ENCODE data around the gene RBX1.
"Not testable (repeated sequence)": the region's sequence is repeated elsewhere in the genome, so short reads cannot be mapped to it uniquely, and the experiment has no call there.

Gene RBX1

DNA sequence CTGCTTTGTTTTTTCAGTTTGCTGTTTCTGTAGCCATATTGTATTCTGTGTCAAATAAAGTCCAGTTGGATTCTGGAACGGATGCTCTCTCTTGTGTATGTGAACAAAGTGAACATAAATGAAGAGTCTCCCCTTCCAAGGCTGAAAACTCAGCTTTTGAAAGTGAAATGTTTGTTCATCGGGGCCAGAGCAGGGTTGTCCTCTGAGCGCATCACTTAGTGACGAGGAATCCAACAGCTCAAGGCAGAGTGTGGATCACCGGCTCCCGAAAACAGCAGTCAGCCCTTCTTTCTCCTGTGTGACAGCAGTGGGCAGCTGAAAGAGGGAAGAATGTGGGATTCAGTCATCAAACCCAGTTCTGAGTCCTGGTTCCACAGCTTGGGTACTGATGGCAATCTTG, 21.4 kb downstream of the RBX1 start:
- no peak for DNase-seq (ENCODE audit: low read depth)

DNA sequence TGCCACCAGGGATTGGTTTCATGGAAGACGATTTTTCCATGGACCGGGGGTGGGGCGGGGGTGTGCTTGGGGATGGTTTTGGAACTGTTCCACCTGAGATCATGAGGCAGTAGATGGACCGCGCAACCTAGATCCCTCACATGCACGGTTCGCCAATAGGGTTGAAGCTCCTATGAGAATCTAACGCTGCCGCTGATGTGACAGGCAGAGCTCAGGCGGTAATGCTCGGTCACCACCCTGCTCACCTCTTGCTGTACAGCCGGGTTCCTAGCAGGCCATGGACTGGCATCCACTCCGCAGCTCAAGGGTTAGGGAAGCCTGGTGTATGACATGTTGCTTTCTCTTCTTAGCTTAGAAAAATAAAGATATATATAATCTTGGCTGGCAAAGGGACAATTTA, 22.0 kb downstream of the RBX1 start:
- DNase-seq (ENCODE audit: low read depth), result no peak

DNA sequence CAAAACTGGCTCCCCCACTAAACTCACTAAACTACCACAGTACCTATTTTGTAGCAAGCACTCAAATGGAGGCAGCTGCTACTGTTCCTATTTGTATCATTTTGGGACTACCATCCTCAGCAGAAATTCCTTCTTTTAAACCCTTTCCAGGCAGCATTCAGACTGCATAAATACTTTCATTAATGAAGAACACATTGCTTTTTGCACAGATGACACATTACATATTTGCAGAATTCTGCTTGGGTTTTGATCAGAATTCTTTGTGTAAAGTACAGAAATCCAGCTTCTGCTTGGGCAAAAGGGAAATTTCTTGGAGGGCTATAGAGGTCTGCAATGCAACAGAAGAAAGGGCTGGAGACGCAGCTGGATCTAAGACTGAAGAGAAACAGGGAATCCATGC, 24.2 kb downstream of the RBX1 start:
- DNase-seq (ENCODE audit: low read depth), result no peak

DNA sequence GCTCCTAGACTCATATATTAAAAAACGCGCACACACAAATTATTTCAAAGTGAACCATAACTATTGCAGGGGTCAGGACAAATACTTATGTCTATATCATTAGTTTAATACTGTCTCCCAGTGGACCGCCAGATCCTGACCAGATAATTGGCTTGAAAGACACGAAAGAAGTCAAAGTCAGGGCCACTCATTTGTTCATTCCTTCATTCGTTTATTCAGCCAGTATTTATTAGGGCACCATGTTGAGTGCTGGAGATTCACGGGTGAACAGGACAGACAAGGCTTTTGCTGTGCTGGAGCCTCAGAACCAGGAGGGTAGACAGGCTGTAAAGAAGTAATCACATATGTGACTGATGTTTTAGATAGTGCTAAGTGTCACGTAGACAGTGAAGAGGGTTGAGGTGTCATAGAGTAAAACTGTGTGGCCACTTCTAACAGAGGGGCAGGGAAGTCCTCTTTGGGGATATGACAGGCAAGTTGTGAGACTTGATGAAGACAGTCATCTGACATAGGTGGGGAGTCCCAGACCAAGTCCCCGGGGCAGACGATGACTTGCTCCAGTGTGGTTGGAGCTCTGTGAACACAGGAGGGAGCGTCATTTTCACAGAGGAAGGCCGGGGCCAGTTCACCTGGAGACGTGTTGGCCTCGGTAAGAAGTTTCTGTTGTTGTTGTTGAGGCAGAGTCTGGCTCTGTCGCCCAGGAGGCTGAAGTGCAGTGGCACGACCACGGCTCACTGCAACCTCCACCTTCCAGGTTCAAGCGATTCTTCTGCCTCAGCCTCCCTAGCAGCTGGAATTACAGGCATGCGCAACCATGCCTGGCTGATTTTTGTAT, 25.9 kb downstream of the RBX1 start:
- DNase-seq (ENCODE audit: low read depth), result no peak

DNA sequence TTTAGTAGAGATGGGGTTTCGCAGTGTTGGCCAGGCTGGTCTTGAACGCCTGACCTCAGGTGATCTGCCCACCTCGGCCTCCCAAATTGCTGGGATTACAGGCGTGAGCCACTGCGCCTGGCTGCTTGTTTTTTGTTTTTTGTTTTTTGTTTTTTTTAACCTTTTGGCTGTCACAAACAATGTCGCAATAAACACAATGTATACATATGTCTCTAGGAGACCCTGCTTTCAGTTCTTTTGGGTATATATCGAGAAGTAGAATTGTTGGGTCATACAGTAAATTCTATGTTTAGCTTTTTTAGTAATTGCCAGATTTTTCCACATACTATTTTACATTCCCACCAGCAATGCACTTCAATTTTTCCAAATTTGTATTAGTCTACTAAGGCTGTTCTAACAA, 28.0 kb downstream of the RBX1 start:
- no peak for DNase-seq (ENCODE audit: low read depth)

DNA sequence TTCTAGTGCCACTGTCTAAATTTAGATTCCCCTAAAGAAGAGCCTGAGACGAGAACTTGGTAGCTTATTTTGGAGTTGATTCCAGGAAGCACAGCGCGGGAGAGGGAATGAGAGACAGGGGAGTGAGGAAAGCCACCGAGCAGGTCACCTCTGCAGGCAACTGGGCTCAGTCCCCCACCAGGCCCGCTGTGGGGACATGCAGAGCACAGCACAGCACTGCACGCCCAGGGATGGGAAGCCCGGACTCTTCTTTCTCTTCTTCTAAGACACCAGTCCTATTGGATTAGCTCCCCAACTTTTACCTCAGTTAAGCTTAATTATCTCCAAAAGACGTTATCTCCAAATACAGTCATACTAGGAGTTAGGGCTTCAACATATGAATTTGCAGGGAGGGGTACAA, 28.7 kb downstream of the RBX1 start:
- no peak for DNase-seq (ENCODE audit: low read depth)

DNA sequence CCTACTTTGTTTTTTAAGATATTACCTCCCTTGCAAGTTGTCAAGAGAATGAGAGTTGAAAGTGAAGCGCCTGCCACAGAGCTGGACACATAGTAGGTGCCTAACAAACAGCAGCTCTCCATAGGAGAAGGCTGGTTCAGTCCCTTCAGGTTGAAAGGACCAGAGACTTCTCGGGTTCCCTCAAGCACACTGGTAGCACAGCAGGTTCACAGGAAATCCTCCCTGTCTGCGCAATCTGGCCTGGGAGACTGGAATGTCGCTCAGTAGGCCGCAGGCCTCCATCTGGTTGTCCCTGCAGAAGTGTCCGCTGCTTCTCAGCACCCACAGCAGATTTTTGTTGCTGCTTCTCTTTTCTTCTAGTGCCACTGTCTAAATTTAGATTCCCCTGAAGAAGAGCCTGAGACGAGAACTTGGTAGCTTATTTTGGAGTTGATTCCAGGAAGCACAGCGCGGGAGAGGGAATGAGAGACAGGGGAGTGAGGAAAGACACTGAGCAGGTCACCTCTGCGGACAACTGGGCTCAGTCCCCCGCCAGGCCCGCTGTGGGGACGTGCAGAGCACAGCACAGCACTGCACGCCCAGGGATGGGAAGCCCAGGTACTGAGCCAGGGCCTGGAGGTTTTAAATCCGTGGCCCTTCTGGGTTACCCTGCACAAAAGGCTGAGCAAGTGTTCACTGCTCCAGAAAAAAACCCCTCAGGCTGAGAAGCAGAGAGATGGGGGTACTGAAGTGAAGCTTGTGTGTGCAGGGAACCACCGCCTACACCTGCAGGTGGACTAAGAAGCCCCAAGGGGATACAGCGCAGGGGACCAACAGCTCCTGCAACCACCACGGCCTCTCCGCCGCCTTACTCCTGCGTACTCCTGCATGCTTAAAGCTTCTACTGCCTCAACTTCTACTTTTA, 31.6 kb downstream of the RBX1 start:
- DNase-seq (ENCODE audit: low read depth), result no peak

DNA sequence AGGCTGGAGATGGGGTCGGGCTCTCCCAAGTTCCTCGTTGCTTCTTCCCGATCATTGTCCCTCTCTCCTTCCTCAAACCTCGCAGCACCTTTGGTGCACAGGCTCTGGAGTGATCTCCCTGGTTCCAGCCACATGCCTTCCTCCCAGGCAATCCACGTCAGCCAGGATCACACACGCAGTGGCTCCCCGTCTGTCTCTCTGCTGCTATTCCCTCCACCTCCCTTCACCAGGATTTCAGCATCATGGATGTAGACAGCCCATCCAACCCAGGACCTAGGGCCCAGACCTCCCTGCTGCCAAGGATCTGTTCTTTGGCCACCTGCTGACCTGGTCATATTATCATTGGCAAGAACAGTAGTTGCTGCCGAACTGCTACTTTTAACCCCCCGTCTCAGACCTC, 40.1 kb downstream of the RBX1 start:
- DNase-seq (ENCODE audit: low read depth), result no peak

DNA sequence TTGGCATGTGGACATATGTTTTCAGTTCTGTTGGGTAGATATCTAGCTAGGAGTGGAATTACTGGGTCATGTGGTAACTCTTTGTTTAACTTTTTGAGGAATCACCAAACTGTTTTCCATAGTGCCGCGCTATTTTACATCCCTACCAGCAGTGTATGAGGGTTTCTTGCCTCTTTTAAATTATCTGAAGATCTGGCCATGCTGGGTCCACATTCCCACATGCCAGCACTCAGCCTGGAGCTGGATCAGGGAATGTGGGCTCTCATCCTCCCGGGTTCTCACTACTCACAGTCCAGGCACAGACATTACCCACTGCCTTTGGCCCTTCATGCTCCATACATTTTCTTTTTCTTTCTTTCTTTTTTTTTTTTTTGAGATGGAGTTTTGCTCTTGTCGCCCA, 44.6 kb downstream of the RBX1 start:
- no peak for DNase-seq (ENCODE audit: low read depth)

DNA sequence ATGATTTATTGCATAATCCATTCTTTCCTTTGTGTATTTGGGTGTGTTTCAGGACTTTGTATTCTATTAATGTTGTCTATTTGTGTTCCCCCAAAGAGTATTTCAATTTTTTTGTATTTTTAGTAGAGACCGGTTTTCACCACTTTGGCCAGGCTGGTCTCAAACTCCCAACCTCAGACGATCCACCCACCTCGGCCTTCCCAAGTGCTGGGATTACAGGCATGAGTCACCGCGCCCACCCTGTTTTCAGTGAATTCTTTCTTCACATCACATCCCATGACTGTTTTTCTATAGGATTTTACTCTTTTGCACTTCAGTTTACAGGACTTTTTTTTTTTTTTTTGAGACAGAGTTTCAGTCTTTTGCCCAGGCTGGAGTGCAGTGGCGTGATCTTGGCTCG, 46.3 kb downstream of the RBX1 start:
- no peak for DNase-seq (ENCODE audit: low read depth)

DNA sequence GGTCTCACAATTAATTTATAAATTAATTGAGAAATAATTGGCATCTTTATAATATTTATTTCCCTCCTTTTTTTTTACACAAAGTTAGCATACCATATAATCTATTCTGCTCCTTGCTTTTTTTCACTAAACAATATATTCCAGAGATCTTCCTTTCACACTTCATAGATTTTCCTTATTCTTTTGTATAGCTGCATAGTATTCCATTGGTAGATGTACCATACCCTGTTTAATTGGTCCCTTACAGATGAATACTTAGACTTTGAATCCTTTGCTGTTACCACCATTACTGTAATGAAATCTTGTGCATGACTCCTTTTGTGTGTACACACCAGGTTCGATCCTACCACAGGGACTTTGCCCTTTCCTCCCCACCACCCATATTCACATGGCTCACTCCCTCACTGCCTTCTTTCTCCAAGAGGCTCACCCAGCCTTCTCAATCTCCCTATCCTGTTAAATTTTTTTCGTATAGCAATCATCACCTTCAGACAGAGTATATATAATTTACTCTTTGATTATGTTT, 48.9 kb downstream of the RBX1 start:
- DNase-seq (ENCODE audit: low read depth), result no peak

DNA sequence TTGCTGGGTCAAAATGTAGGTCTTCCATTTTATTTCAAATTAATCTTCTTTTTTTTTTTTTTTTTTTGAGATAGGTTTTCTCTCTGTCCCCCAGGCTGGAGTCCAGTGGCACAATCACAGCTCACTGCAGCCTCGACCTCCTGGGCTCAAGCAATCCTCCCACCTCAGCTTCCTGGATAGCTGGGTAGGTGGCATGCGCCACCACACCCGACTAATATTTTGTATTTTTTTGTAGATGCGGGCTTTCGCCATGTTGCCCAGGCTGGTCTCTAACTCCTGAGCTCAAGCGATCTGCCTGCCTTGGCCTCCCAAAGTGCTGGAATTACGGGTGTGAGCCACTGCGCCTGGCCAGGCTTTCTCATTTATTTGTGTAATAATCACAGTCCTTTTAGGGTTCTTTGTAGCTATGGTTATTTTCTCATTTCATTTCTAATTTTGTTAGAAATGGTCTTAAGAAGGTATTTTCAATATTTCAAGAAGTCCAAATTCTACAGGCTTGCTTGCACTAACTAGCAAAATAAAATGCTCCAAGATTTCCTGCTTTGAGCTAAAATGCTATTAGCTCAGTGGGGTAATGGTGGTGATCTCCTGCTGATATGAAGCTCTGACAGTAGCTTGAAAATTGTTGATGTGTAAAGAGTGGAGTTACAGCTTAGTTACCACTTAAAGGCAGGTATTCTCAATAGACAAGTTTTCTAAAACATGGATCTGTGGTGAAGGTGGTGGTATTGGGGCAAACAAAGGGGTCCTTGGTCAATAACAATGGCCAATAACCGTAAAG, 50.0 kb downstream of the RBX1 start:
- DNase-seq (ENCODE audit: low read depth), result no peak

DNA sequence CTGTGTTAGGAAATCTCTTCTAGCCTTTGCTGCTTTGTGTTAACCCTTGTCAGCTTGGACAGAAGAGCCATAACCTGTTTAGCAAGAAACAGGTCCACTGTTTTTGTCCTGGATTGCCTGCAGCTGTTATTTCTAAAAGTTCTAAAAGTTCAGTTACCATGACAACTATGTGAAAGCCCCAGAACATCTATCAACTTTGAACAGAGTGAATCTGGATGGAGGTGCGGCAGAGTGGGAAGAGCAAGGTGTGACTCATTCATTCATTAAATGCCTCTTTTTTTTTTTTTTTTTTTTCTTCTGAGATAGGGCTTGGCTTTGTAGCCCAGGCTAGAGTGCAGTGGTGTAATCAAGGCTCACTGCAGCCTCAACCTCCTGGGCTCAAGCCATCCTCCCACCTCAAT, 50.5 kb downstream of the RBX1 start:
- DNase-seq (ENCODE audit: low read depth), result no peak

DNA sequence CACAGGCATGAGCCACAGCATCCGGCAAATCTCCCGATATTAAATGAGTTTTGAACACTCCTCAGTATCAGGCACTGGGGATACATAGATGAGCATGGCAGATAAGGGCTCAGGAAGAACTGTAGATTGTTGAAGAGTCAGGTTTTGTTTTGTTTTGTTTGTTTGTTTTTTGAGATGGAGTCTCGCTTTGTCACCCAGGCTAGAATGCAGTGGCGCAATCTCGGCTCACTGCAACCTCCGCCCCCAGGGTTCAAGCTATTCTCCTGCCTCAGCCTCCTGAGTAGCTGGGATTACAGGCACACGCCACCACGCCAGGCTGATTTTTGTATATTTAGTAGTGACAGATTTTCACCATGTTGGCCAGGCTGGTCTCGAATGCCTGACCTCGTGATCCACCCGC, 51.2 kb downstream of the RBX1 start:
- not testable (repeated sequence) for DNase-seq (ENCODE audit: low read depth)

DNA sequence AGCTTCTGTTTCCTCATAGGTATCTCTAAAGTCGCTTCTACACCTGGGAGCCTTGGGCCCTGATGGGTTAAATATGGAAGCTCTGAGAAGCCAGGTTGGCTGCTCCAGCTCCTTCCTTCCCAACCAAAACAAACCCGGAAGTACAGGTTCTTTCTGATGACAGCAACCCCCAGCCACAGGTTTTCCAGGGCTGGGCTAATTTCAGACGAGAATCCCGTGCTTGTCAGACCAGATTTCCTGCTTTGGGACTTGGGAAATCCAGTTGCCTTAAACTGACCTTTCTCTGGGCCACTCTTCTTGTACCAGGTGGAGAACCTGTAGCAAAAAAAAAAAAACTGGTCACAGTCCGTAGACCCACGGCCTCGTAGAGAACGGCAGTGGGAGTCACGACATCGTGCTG, 51.9 kb downstream of the RBX1 start:
- no peak for DNase-seq (ENCODE audit: low read depth)

DNA sequence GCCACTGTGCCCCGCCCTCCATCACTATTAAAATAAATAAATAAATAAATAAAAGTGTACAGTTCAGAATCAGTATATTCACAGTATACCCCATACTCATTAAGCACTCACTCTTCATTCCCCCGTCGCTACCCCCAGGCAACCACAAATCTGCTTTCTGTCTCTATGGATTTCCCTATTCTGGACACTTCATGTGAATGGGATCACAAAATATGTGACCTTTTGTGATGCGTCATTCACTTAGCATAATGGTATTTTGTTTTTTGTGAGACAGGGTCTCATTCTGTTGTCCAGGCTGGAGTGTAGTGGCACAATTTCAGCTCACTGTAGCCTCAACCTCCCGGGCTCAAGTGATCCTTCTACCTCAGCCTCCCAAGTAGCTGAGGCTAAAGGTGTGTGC, 52.8 kb downstream of the RBX1 start:
- DNase-seq (ENCODE audit: low read depth), result no peak

DNA sequence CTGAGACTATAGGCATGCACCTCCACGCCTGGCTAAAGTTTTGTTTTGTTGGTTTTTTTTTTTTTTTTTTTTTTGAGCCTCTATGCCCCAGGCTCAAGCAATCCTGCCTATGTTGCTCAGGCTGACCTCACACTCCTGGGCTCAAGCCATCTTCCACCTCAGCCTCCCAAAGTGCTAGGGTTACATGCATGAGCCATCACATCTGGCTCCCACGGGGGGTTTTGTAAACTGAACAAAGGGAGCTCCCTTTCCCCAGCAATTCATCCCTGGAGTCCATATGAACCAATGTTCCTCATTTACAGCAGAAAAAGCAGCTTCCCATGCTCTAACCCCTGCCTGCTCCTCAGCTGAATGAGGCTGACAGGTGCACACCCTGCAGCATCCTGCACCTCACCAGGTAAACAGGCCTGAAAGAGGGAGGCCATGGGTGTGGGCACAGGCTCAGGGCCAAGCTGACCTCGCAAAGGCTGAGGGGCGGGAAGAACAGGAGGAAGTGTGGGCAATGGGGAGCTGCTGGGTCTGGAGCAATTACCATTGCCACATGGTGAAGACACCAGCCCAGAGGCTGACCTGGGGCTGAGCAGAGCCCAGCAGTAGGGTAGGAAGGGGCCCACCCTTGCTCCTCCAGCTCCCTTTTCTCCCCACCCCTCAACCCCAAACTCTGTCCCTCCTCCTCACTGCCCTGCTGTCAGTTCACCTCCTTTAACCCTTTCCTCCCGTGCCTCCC, 58.2 kb downstream of the RBX1 start:
- DNase-seq (ENCODE audit: low read depth), result no peak

DNA sequence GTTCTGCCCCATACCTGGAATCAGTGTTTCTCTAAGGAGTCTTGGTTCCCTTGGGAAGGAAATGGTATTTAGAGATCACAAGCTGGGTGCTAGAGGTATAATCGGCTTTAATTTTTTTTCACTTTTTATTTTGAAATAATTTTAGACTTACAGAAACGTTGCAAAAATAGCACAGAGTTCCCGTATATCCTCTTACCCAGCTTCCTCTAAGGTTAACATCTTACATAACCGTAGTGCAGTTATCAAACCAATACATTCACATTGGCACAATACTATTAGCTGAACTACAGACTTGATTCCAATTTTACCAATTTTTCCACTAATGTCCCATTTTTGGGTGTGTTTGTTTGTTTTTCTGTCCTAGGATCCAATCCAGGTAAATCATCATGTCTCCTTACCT, 63.8 kb downstream of the RBX1 start:
- no peak for DNase-seq (ENCODE audit: low read depth)

DNA sequence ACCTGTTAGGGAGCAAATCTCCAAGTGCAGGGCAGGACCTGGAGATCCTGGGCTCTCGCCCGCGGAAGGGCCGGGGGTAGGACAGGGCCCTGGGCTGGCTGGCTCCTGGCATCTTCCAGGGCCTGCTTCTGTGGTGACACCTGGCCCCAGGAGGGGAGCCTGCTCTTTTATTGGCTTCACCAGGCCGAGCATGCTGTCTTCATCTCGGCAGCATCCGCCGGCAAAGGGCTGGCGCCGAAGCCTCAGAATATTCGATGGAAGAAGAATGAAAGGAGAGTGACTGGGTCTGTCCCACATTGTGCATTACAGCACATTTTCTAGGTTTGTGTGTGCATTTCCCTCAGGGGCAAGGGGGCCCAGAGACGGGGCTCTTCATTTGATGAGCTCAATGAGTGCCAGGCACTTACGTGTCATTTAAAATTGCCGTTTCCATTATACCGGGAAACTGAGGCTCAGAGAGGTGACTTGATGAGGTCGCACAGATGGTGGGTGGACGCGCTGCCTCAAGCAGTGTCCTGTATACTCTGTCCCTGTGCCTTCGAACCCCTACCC, 70.0 kb downstream of the RBX1 start:
- no peak for DNase-seq (ENCODE audit: low read depth)

DNA sequence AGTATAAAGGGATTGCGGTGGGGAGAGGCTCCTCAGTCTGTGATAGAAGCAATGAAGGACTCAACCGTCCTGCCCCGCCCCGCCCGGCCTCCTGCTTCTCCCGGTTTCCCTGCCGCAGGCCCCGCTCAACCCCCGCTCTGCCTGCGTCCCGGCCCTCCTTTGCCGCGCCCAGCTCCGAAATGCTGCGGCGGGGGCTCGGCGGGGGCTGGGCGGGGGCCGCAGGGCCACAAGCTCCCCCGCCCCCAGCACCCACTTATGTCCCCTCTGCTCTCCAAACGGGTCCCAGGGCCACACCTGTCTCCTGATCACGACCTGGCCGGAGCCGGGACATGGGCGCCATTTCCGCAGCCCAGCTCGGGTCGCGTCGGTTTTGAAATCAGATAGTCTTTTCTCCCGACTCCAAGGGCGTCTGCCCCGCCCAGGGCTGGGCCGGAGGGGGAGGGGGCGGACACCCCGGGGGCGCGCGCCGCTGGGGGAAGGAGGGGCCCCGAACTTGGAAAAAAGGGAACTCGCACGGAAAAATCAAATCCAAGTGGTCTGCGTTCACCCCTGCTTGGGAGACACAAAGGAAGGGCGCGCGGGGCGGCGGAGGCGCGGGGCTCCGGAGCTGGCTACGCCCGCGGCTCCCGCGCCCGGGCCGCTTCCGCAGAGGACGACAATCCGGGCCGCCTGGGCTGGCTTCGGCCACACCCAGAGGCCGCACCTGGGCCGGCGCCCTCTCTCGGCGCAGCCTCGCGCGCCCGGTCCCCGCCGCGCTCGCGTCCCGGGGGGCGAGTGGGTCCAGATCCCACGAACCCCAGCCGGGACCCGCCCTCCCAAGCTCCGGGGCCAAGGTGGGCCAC, 70.7 kb downstream of the RBX1 start:
- DNase-seq (ENCODE audit: low read depth), result no peak
